Measurements from ENCODE around the gene ZSCAN20.

Gene ZSCAN20

DNA sequence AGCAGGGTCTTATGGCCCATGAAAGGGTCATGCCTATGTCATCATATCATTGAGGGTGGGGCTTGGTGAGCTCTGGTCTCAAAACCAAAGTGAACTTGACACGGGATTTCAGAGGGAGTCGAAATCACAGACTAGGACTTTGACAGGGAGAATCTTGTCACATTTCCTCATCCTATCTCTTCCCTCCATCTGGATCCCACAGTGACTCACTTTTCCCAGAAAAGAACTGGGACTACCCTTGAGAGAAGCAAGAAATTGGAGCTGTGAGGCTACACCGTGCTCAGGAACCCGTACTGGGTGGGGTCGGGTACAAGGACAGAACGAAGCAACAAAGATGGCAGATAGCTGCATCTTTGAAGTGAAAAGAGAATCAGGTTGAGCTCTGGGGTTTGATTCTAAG lies 69.5 kb downstream of the ZSCAN20 start:
- DNase-seq: no peak
